Ammon's horn (tissue), 1 donor: Measurements from ENCODE around the gene YTHDF2.
A peak's percentile ranks its signal among the peaks of the same experiment; 100 is the strongest.
"Not testable (repeated sequence)": the region's sequence is repeated elsewhere in the genome, so short reads cannot be mapped to it uniquely, and the experiment has no call there.

Experiments used
- DNase-seq: peaks from one replicate; pipeline ENCODE4 v3.0.0-alpha.2; 2016; ENCODE audit warnings: low spot score

YTHDF2 gene

DNA sequence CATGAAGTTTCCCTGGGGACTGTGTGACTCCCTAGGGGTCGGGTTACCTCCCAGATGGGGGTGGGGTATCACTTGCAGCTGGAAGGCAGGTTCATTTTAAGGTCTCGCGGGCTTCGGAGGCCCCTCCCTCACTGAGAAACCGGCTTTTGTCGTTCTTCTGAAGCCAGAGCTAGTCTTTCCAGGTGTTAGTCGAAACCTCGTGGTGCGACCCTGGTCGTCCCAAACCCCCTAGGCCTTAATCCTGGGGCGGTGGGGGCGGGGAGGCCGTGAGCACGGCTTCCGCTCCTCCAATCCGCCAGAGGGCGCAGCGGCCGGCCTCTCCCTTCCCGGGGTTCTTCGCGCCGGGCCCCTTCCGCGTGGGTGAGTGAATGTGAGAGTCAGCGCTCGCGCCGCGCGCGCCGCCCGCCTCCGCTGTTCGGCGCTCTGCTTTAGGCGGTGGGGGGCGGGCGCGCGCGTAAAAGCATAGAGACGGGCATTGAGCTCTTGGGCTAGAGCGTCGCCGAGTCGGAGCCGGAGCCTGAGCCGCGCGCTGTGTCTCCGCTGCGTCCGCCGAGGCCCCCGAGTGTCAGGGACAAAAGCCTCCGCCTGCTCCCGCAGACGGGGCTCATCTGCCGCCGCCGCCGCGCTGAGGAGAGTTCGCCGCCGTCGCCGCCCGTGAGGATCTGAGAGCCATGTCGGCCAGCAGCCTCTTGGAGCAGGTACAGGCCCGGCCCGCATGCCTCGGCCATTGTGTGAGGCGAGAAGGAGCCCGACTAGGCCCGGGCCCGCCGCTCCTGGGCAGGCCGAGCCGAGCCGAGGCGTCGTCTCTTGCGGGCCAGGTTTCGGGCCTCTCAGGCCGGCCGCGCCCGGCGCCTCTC is at the start of gene YTHDF2:
Gene YTHDF2, plus strand, starts transcription at position 491 of the 857 bp plus-strand sequence. Its CDS starts 181 bp downstream, at position 672.
- peak; percentile 95 for DNase-seq

DNA sequence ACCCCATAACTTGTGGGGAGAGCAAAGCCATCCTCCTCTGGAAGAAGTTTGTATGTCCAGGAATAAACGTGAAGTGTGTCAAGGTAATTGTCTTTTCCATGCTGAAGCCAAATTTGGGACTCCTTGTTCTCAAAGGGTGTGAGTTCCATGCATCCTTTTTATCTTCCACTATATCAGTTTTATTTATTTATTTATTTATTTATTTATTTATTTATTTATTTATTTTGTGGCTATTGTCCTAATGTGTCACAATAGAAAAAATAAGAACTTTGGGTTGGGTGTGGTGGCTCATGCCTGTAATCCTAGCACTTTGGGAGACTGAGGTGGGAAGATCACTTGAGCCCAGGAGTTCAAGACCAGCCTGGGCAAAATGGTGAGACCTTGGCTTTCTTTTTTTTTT is 45.1 kb upstream of the YTHDF2 start:
- DNase-seq, result not testable (repeated sequence)

DNA sequence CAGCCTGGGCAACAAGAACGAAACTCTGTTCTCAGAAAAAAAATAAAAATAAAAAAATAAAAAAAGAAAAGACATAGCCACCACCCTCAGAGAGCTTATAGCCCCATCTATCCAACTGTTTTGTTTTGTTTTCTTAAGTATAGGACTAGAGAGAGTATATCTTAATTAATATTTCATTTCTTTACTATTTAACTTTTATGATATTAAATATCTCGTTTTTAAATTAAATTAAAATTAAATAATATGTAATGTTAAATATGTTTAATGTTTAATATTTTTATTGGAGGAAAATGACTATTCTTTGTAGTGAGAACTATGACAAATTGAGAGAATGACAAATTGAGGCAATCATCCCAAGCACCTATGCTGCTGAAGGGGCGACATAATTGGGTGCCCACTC is 33.1 kb upstream of the YTHDF2 start:
- no peak for DNase-seq

DNA sequence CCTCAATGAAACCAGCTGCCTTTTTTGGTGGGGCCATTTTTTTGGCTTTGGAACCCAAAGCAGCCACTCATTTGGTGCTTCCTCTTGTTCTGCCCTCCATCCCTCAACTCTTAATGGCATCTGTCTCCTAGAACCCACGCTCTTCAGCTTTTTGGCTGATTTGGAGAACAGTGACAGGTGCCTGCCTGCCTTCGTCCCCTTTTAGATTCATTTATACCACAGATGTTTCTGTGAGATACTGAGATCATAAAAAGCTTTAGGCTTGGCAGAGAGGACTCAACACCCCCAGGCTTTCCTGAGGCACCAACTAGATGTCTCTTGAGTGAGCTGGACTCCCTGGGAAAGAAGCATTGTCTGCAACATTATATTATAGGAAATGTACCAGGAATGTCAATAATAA is 20.4 kb upstream of the YTHDF2 start:
- DNase-seq, result peak; percentile 47

DNA sequence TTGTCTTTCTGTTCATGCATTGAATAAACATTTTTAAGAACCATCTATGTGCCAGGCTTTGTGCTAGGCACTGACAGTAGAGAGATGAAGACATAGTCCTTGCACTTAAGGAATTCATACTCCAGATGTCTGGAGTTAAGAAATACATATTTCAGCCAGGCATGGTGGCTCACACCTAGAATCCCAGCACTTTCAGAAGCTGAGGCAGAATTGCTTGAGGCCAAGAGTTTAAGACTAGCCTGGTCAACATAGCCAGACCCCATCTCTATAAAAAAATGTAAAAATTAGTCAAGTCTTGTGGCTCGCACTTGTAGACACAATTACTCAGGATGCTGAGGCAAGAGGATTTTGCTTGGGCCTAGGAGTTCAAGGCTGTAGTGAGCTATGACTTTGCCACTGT is 18.6 kb upstream of the YTHDF2 start:
- DNase-seq, result no peak

DNA sequence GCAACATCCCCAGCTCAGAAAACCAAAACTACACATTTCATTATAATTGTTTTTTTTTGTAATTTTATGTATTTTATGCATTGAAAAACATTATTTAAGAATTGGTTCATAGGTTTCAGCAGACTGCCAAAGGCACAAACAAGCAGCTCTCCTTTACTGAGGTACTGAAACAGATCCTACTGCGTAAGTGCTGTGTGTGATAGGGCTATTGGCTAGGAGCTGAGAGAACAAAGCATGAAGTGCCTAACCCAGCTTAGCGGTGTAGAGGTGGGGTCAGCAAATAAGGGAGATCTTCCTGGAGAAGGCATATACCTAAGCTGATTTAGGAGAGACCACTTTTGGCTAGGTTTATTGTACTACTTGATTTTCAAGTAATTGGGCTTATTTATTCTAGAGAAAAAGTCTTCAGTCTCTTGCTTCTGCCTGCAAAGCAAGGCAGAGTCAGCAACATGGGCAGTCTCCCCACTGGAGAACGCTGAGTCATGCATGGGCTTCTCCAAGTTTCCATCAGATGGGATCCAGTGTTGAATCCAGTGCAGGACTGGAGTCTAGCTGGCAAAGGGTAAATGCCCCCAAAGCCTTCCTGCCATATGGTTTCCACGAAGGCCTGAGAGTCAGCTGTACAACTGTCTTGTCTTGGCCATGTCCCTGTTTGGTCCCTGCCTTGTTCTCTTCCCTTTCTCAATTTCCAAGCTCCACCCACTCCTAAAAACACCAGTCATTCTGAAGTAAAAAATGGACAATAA is 18.0 kb upstream of the YTHDF2 start:
- DNase-seq, result no peak

DNA sequence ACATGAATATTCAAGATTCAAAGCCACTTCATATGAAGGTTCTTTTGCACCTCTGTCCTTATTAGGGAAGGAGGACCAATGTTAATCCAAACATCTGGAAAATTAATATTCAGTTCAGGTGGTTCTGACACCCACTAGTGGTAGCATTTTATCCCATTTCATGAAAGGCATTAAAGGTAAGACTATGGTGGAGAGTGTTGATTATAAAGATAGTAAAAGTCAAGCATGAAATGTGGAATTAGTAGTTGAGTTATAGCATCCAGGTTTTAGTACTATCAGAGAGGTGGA is 17.5 kb upstream of the YTHDF2 start:
- DNase-seq, result no peak

DNA sequence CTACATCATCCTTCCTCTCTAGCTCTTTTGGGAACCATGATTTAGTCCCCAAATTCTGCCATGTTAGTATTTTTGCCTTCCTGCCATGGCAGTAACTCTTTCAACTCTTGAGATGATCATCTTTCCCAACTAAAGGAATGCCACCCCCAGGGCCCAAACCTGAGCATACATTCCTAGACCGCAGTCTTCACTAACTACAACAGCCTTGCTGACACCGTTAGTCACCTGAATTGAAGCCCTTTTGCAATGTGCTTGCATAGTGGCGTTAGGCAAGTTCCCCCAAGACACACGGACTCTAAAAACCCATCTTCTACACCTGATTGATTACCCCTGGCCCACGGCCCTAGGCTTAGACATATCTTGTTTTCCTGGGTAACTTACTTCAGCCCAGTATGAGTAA is 16.4 kb upstream of the YTHDF2 start:
- DNase-seq, result no peak

DNA sequence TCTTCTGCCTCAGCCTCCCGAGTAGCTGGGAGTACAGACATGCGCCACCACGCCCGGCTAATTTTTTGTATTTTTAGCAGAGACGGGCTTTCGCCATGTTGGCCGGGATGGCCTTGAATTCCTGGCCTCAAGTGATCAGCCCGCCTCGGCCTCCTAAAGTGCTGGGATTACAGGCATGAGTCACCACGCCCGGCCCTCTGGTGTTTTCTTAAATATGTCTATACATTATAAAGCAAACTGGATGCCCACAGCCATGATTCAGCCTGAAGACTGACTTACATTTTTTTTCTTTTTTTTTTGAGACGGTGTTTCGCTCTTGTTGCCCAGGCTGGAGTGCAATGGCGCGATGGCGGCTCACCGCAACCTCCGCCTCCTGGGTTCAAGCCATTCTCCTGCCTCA is 14.8 kb upstream of the YTHDF2 start:
- DNase-seq, result not testable (repeated sequence)

DNA sequence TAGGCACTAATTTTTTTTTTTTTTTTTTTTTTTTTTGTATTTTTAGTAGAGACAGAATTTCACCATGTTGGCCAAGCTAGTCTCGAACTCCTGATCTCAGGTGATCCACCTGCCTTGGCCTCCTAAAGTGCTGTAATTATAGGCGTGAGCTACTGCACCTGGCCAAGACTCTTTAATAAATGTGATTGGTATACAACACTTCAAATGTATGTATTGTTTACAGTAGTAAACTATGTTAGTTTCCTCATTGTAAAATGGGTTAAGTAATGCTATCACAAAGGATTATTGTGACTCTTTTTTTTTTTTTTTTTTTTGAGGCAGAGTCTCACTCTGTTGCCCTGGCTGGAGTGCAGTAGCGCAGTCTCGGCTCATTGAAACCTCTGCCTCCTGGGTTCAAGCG is 11.4 kb upstream of the YTHDF2 start:
- DNase-seq, result not testable (repeated sequence)

DNA sequence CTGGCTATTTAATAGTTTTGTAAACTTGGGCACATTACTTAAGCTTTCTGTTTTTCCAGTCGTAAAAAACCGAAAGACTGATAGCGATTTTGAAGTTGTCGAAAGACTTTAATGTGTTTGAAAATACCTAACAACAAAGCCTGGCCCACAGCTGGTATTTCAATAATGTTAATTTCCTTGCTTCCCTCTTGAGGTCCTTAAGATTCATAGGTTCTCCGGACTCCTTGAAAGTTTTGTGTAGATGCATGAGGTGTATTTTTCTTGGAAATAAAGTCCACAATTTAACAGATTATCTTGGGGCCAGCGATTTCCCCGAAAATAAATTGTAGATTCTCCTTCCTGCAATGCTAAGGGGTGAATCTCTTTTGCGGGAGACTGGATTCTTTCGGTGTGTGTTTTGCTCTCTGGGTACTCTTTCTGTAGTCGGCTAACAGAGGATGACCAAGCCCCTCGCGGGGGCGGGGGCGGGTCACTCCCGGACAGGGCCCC is 735 bp upstream of the YTHDF2 start:
- DNase-seq, result no peak

DNA sequence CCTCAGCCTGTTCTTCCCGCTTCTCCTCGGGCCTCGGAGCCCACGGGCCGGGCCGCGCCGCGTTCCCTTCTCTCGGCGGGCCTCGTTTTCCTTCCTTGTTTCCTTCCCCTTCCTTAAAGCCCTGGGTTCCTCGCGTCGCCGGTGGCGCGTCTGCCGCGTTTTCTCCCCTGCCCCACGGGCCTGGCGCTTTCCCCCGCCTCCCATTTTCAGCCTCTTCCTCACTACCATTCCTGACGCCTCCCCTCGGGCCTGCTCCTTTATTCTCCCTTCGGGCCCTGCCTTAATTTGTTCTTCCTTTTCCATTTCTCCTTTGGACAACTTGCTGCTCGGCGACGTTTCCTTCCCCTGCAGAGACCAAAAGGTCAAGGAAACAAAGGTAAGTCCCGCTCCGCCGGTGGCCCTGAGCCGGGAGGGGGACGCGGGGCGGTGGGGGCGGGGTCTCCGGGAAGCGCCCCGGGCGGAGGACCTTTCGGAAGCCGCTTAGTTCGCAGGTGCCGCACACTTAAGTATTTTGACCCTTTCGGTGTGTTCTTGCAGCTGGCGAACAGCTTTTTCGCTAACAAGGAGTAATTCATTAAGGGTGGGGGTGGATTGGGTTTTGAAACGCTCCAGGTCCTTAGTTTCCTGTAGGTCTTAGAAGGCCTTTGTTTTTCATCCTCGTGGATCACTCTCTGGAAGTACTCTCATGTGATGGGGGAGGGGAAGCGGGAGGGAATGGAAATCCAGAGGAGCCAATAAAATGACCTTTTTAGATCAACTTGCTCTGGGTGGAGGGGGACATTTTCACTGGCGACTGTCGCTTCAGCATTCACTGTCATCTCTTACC is 780 bp downstream of the YTHDF2 start:
- DNase-seq, result no peak

DNA sequence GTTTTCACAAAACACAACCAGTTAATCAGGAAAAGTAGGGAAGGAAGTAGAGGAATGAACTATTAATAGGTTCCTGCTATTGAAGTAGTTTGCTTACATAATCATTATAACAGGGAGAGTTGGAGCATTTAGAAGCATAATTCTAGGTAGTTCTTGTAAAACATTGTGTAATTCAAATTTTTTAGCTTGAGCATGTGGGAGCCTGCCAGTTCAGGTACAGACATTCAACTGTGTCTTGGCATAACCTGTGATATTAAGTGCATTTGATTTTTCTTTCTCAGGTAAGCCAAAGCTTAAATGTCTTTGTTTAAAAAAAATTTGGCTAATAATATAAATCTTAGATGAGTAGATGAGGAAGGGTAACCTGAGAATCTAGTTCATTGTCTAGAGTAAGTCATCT is 3.4 kb downstream of the YTHDF2 start:
- DNase-seq, result no peak

DNA sequence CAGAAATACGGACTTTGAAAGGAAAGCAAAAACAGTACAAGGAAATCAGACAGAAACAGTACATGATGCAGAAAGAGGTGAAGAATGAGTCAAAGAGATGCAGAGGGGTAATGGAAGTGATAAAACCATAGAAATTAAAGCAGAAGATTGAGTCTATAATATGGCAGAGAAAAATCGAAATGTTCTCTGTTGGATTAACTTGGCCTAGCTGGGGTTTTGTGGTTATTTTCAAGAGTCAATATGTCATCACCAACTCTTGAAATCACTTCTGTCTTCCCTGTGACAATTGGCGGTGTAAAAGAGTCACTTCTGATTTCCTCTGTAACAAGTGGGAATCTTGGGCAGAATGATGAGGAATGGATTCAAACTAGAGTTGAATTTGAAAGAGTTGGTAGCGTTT is 7.4 kb downstream of the YTHDF2 start:
- no peak for DNase-seq

DNA sequence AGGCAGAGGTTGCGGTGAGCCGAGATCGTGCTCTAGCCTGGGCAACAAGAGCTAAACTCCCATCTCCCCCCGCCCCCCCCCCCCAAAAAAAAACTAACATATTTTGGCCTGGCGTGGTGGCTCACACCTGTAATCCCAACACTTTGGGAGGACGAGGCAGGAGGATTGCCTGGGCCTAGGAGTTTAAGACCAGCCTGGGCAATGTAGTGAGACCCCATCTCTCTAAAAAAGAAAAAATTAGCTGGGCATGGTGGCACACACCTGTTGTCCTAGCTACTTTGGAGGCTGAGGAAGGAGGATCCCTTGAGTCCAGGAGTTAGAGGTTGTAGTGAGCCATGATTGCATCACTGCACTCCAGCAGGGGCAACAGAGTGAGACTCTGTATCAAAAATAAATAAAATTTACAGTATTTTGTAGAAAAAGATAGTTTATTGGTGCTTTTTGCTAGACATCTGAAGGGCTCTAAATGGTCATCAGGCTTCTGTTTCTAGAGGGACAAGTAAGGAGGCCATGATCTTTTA is 9.0 kb downstream of the YTHDF2 start:
- no peak for DNase-seq

DNA sequence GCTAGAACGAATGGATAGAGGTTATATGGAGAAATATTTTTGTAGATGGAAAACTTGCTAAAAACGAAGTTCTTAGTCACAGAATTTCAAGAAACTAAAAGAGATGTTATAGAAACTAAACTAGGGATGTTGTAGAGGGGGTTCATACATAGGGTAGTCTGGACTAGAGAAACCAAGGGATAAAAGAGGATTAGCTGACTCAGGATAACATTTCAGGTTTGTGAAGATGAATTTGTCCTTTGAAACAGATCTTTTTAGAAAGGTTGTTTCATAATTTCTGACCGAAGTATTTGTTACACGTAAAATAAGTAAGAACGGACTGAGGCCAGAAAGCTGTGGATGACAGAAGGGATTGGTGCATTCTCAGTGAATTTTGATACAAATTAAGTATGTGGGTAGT is 13.6 kb downstream of the YTHDF2 start:
- DNase-seq, result no peak

DNA sequence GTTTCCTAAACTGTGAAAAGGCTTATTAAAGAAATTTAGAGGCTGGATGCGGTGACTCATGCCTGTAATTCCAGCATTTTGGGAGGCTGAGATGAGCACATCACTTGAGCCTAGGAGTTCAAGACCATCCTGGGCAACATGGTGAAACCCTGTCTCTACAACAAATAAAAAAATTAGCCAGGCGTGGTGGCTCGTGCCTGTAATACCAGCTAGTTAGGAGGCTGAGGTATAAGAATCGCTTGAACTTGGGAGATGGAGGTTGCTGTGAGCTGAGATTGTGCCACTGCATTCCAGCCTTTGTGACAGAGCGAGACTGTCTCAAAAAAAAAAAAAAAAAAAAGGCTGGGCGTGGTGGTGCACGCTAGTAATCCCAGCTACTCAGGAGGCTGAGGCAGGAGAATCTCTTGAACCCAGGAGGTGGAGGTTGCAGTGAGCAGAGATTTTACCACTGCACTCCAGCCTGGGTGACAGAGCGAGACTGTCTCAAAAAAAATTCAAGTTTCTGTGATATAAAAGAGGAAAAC is 14.1 kb downstream of the YTHDF2 start:
- DNase-seq, result not testable (repeated sequence)

DNA sequence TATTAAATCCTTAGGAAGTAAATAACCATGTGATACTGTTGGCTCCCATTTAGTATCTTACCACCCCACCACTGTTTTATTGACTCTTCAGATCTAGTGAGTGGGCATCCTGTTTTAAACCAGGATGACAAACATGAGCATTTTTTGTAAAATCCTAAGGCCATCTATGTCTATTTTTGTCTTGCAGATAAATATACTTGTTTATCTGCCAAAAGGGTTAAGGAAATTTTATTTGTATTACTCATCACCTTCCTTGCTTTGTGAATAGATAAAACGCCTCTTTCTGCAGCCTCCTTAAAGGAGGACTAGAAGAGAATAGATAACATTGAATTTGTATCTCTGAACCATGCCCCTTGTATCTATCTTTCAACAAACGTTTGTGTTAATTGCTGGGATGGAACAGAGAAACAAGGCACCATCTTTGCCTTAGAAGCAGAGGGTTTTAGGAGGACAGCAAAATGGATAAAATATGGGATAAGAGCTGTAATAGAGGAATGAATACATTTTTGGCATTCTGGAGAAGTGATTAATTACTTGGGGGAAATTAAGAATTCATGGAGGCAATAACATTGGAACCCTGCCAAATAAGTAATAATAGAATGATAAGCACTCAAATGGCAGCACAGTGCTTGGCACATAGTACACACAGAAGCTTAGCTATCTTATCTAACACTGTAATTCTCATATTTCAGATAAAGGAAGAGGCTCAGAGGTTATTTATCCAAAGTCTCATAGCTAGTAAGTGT is 14.7 kb downstream of the YTHDF2 start:
- DNase-seq, result no peak

DNA sequence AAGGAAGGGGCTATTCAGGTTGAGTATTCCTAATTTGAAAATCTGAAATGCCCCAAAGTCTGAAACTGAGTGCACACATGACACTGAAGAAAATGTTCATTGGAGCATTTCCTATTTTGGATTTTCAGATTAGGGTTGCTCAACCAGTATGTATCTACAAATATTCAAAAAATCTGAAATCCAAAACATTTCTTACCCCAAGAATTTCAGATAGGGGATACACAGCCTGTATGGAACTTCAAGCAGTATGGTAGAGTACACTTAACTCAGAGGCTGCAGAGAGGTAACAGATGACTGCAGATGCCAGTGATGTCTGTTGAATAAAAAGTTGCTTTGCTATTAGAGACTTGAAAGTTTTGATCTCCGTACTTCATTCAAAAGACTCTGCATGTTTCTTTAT is 19.0 kb downstream of the YTHDF2 start:
- DNase-seq, result no peak

DNA sequence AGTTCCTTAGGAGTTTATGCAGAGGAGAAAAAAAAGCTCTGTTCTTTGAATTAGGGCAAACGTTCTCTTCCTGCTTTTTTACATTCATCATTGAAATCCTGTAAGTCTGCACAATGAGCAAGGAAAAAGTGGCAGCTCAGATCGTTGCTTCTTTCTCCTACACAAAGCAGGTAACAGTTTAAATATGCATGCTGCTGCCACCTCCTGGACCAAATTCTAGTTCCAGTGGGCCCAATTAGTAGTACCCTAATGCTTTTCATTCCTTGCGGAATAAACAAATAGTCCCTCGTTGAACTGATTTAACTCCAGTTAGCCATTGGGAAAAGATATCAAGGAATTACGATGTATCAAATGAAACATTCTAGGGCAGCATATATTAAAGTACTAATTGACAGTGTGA is 20.1 kb downstream of the YTHDF2 start:
- peak; percentile 35 for DNase-seq

DNA sequence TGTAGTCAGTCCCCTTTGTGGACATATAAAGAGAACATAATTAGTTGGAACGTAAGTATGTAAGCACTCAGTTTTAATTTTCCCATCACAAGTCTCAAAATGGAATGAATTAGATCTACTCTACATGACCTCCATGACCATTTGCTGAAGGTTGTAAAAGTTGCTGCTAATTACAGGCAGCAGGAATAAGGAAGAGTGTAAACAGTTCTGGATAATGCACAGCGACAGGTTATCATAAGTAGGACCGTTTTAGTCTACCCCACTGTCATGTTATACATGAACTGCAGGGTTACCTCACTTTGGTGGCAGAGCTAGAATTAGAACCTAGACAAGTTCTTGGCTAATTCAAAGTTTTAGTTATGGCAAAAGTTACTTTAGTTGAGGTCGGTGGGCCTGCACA is 21.7 kb downstream of the YTHDF2 start:
- no peak for DNase-seq
